HCT116 (cell line): ENCODE data around the gene ZBTB7C. TPM values are rescaled to one million over a fixed set of nuclear protein-coding genes. Genes with fewer than 3 reads are reported as not detected.

ENCODE experiments used
- ATAC-seq: fragments of 200-7000 bp; cut with Tn5 transposase; 2 replicates; pipeline ENCODE4 v1.9.1; 2020; ENCODE audit warnings: mild to moderate bottlenecking, moderate library complexity
- BruUV-seq: library from RNA; stranded (reverse); fragments of 400-500 nt; replicated peaks from 2 replicates; lab custom pipeline; 2021; lab: Mats Ljungman, UMichigan
- CTCF ChIA-PET: fragments of 300-600 bp; sonication (Branson Sonifier 250); formaldehyde crosslinking; loops from one replicate; lab custom pipeline; 2021; ENCODE audit warnings: antibody characterized with exemption; lab: Charles Lee
- POLR2A ChIA-PET: fragments of 300-600, 350-600 bp; sonication (Branson Sonifier 250); formaldehyde crosslinking; loops from one replicate; lab custom pipeline; 2021; ENCODE audit warnings: antibody characterized with exemption; lab: Charles Lee
- RAD21 ChIA-PET, 2 experiments: fragments of 300-600 bp; sonication (Branson Sonifier 250); formaldehyde crosslinking; loops; one replicate each; lab custom pipeline; 2023; ENCODE audit warnings: low total read pairs in 2 of 2; ENCODE audit not compliant: uncharacterized antibody in 2 of 2, unreplicated experiment in 2 of 2, low non-redundant PET in 1 of 2; lab: Charles Lee
- DNase-seq: peaks from one replicate; pipeline ENCODE4 v3.0.0-alpha.2; 2010; ENCODE audit warnings: low read depth, low spot score
- H2AFZ ChIP-seq: fragments of 200-600 bp; shearing (Covaris generic), sonication (generic); 2 replicates; pipeline ENCODE4 v1.6.1; 2017; ENCODE audit warnings: low read depth, mixed run types, mixed read lengths, antibody characterized with exemption, low read length; ENCODE audit not compliant: poor library complexity, severe bottlenecking
- H3K27ac ChIP-seq: 2 replicates; pipeline ENCODE4 v1.5.1; 2012; ENCODE audit warnings: low read depth, low read length
- H3K27me3 ChIP-seq: fragments of 200-600 bp; sonication (generic); 2 replicates; pipeline ENCODE4 v1.6.1; 2016; ENCODE audit warnings: mixed run types, low read length, mixed read lengths; ENCODE audit not compliant: insufficient read depth
- H3K36me3 ChIP-seq, 2 experiments: fragments of 200-500 bp in 1 of 2; fragments of 200-600 bp in 1 of 2; sonication (Bioruptor generic) in 1 of 2; sonication (generic) in 1 of 2; 2 replicates each; pipeline versions ENCODE4 v1.5.1 to v1.6.1; 2014 to 2016; ENCODE audit warnings: low read length in 2 of 2, inconsistent platforms in 1 of 2, mixed read lengths in 1 of 2, mixed run types in 1 of 2; ENCODE audit not compliant: insufficient read depth in 2 of 2, control insufficient read depth in 1 of 2
- H3K4me1 ChIP-seq, 2 experiments: fragments of 200-600 bp in 1 of 2; sonication (generic) in 1 of 2; 2 replicates each; pipeline versions ENCODE4 v1.5.1 to v1.6.1; 2012 to 2017; ENCODE audit warnings: low read length in 2 of 2, inconsistent platforms in 1 of 2, mild to moderate bottlenecking in 1 of 2, mixed read lengths in 1 of 2, mixed run types in 1 of 2, moderate library complexity in 1 of 2; ENCODE audit not compliant: insufficient read depth in 2 of 2, control insufficient read depth in 1 of 2
- H3K4me2 ChIP-seq: fragments of 200-600 bp; sonication (generic); 2 replicates; pipeline ENCODE4 v1.6.1; 2017; ENCODE audit warnings: mixed run types, low read length, mixed read lengths
- H3K4me3 ChIP-seq, 2 experiments: fragments of 200-600 bp in 1 of 2; sonication (generic) in 1 of 2; replicated peaks in 1 of 2; 2 replicates each; pipeline ENCODE4 v1.5.1; 2011 to 2016; ENCODE audit warnings: low read length in 2 of 2, control low read depth in 1 of 2, low read depth in 1 of 2, mild to moderate bottlenecking in 1 of 2, mixed read lengths in 1 of 2, mixed run types in 1 of 2
- H3K79me2 ChIP-seq: fragments of 200-600 bp; sonication (generic); 2 replicates; pipeline ENCODE4 v1.6.1; 2017; ENCODE audit warnings: mild to moderate bottlenecking, mixed run types, low read length, moderate library complexity, mixed read lengths; ENCODE audit not compliant: insufficient read depth
- H3K9ac ChIP-seq: fragments of 200-600 bp; sonication (generic); 2 replicates; pipeline ENCODE4 v1.6.1; 2016; ENCODE audit warnings: low read length, mixed read lengths
- H3K9me2 ChIP-seq: fragments of 200-600 bp; sonication (generic), shearing (Covaris generic); 2 replicates; pipeline ENCODE4 v1.6.1; 2017; ENCODE audit warnings: mixed run types, mild to moderate bottlenecking, moderate library complexity; ENCODE audit not compliant: insufficient read depth
- H3K9me3 ChIP-seq, 2 experiments: fragments of 200-500 bp in 1 of 2; fragments of 200-600 bp in 1 of 2; sonication (Bioruptor generic) in 1 of 2; sonication (generic) in 1 of 2; 2 replicates each; pipeline ENCODE4 v1.6.1; 2014 to 2017; ENCODE audit warnings: low read length in 2 of 2, mixed read lengths in 2 of 2, inconsistent platforms in 1 of 2, low read depth in 1 of 2, mild to moderate bottlenecking in 1 of 2, mixed run types in 1 of 2, moderate library complexity in 1 of 2; ENCODE audit not compliant: control insufficient read depth in 1 of 2, insufficient read depth in 1 of 2
- H4K20me1 ChIP-seq: fragments of 200-600 bp; sonication (generic), shearing (Covaris generic); 2 replicates; pipeline ENCODE4 v1.6.1; 2017; ENCODE audit warnings: mixed run types, mild to moderate bottlenecking, moderate library complexity; ENCODE audit not compliant: insufficient read depth
- ATF3 ChIP-seq: IDR thresholded peaks from 2 replicates; pipeline ENCODE4 v1.6.1; 2012
- SP1 ChIP-seq: IDR thresholded peaks from 2 replicates; pipeline ENCODE4 v1.6.1; 2012; ENCODE audit warnings: low read depth
- TCF7L2 ChIP-seq: IDR thresholded peaks from 2 replicates; pipeline ENCODE4 v1.7.0; 2011; ENCODE audit warnings: borderline replicate concordance, inconsistent platforms; ENCODE audit not compliant: insufficient read depth, insufficient read length; ENCODE audit errors: extremely low read depth
- ZBTB33 ChIP-seq: IDR thresholded peaks from 2 replicates; pipeline ENCODE4 v1.6.1; 2011; ENCODE audit warnings: mild to moderate bottlenecking, low read length, moderate library complexity; ENCODE audit not compliant: insufficient replicate concordance; ENCODE audit errors: extremely low read depth
- ZNF274 ChIP-seq: fragments of 200-500 bp; sonication (Bioruptor generic); IDR thresholded peaks from 2 replicates; pipeline ENCODE4 v1.6.1; 2014; ENCODE audit warnings: mild to moderate bottlenecking, low read depth, low read length, inconsistent platforms
- intact Hi-C: fragments of 100-400 bp; cut with micrococcal nuclease; formaldehyde crosslinking; loops from 2 replicates; pipeline ENCODE4 v1.10.0; 2022
- total RNA-seq: library from RNA; stranded (reverse); gene quantifications from one replicate; pipeline ENCODE4 v1.2.1, GENCODE V29; 2021; ENCODE audit not compliant: unreplicated experiment

ZBTB7C gene
- total RNA-seq, 1 experiment from 2014 or later: 0.37 TPM

GRCh38 chr18:48374423-48375149, 34.6 kb downstream of the ZBTB7C start:
- Histone ChIP-seq H3K9me2 (no peaks in the 10 kb centered on the region), H3K4me3 (no peak overlapping the region), H3K9ac (no peak overlapping the region), H3K4me1 (no peaks in the 10 kb centered on the region), H3K4me2 (no peak overlapping the region), H3K36me3 (no peaks in the 10 kb centered on the region), H4K20me1 (no peaks in the 10 kb centered on the region), H3K27ac (no peak overlapping the region), H3K79me2 (no peaks in the 10 kb centered on the region), H2AFZ (no peak overlapping the region), H3K27me3 (no peaks in the 10 kb centered on the region), H3K9me3 (no peaks in the 10 kb centered on the region)
- TF ChIP-seq ATF3: no peak
- TF ChIP-seq TCF7L2: no peak
- no peak for TF ChIP-seq ZBTB33
- ChIA-PET RAD21 (no interaction called here), POLR2A (no interaction called here), CTCF (no interaction called here)
- BruUV-seq: no TSS peak
- no peak for DNase-seq
- no peak for ATAC-seq
- intact Hi-C loops: no loop called here

- no peak overlapping the region for H2AFZ ChIP-seq
- no peak overlapping the region for H3K4me2 ChIP-seq
- no peaks in the 10 kb centered on the region for H3K27me3 ChIP-seq
- no peak for TF ChIP-seq ZBTB33
- no peak for TF ChIP-seq ZNF274
- no peak for TF ChIP-seq SP1
- no peaks in the 10 kb centered on the region for H3K79me2 ChIP-seq
- ATAC-seq (no peak), DNase-seq (no peak)
- H3K4me3 ChIP-seq: no peak overlapping the region
- intact Hi-C loops: no loop called here
- no peaks in the 10 kb centered on the region for H3K9me2 ChIP-seq
- H4K20me1 ChIP-seq: no peaks in the 10 kb centered on the region
- no peaks in the 10 kb centered on the region for H3K4me1 ChIP-seq
- H3K9me3 ChIP-seq: no peaks in the 10 kb centered on the region
- no peaks in the 10 kb centered on the region for H3K36me3 ChIP-seq
- ChIA-PET POLR2A (no interaction called here), RAD21 (no interaction called here), CTCF (no interaction called here)
- no TSS peak for BruUV-seq
- H3K9ac ChIP-seq: no peak overlapping the region
- no peak overlapping the region for H3K27ac ChIP-seq
Measured at GRCh38 chr18:48371854-48372602, 37.2 kb downstream of the ZBTB7C start.
